AG04450 (cell line): ENCODE data around the gene UBE2D2. TPM values are rescaled to one million over a fixed set of nuclear protein-coding genes. Genes with fewer than 3 reads are reported as not detected.

Experiments used
- CTCF ChIA-PET: fragments of 300-600, 350-600 bp; formaldehyde crosslinking; extraction: SDS; loops from one replicate; lab custom pipeline; 2022; ENCODE audit warnings: antibody characterized with exemption, inconsistent platforms; lab: Charles Lee
- POLR2A ChIA-PET: fragments of 350-600 bp; formaldehyde crosslinking; extraction: SDS; loops from one replicate; lab custom pipeline; 2021; ENCODE audit warnings: antibody characterized with exemption, inconsistent platforms; lab: Yijun Ruan, JAX
- DNase-seq: peaks from one replicate; pipeline ENCODE4 v3.0.0-alpha.2; 2011; ENCODE audit warnings: low read depth, low spot score
- H3K27ac ChIP-seq: one replicate; pipeline ENCODE4 v1.5.1; 2012; ENCODE audit warnings: low read depth, low read length, control low read depth
- H3K27me3 ChIP-seq: one replicate; pipeline ENCODE4 v1.6.0; 2012; ENCODE audit warnings: low read length; ENCODE audit not compliant: control insufficient read depth, insufficient read depth
- H3K4me3 ChIP-seq: 2 replicates; pipeline ENCODE4 v1.5.1; 2011; ENCODE audit warnings: mild to moderate bottlenecking, low read depth, low read length, control low read depth
- H3K9me3 ChIP-seq: 2 replicates; pipeline ENCODE4 v1.5.1; 2012; ENCODE audit warnings: low read length; ENCODE audit not compliant: control insufficient read depth, insufficient read depth
- CTCF ChIP-seq: IDR thresholded peaks from 2 replicates; pipeline ENCODE4 v1.5.1; 2011; ENCODE audit warnings: low read depth, low read length, control low read depth, inconsistent platforms
- polyA plus RNA-seq: library from polyadenylated mRNA; depleted of rRNA; stranded (reverse); fragments of >200 nt; gene quantifications from 2 replicates; pipeline ENCODE4 v1.2.3, GENCODE V29; 2011; rRNA removed
- small RNA-seq: library from RNA; depleted of rRNA; stranded (forward); fragments of <200 nt; gene quantifications from one replicate; pipeline ENCODE3, GENCODE V24; 2012; ENCODE audit warnings: low read depth; ENCODE audit not compliant: insufficient read length

The UBE2D2 gene
- polyA plus RNA-seq, 1 experiment: 60.9 TPM

GRCh38 chr5:139675825-139676224 is 114.7 kb downstream of the UBE2D2 start:
- CTCF ChIA-PET: no interaction called here
- Histone ChIP-seq H3K9me3 (no peaks in the 10 kb centered on the region), H3K27ac (no peak overlapping the region), H3K4me3 (no peak overlapping the region), H3K27me3 (no peaks in the 10 kb centered on the region)
- DNase-seq: no peak
- no peak for TF ChIP-seq CTCF
- POLR2A ChIA-PET: interaction anchor here (0.6 kb wide), 1 partner anchor 21 kb away, joined by 3 read pairs; no protein-coding TSS in a partner anchor

- Histone ChIP-seq H3K4me3 (no peak overlapping the region), H3K27me3 (no peaks in the 10 kb centered on the region), H3K9me3 (no peaks in the 10 kb centered on the region), H3K27ac (no peak overlapping the region)
- TF ChIP-seq CTCF: no peak
- CTCF ChIA-PET: interaction anchor here (1.1 kb wide), 1 partner anchor 254 kb away, joined by 3 read pairs; no protein-coding TSS in a partner anchor
- no peak for DNase-seq
- POLR2A ChIA-PET: interaction anchor here (1.2 to 1.5 kb wide), 2 partner anchors 15 to 41 kb away, joined by 3 to 4 read pairs; no protein-coding TSS in a partner anchor
Observed at GRCh38 chr5:139676406-139676805, 115.3 kb downstream of the UBE2D2 start.

- Histone ChIP-seq H3K4me3 (no peak overlapping the region), H3K27ac (no peak overlapping the region), H3K9me3 (no peaks in the 10 kb centered on the region), H3K27me3 (no peaks in the 10 kb centered on the region)
- ChIA-PET CTCF (interaction anchor here (0.9 to 1.4 kb wide), 4 partner anchors 8 to 255 kb away, joined by 3 to 4 read pairs (median 4); no protein-coding TSS in a partner anchor), POLR2A (interaction anchor here (1.2 to 1.5 kb wide), 2 partner anchors 16 to 42 kb away, joined by 3 to 4 read pairs; no protein-coding TSS in a partner anchor)
- no peak for TF ChIP-seq CTCF
- DNase-seq: no peak
Observed at GRCh38 chr5:139676951-139677735, 116.0 kb downstream of the UBE2D2 start.

Small RNAs within 50 kb of the gene (small RNA-seq; reads per million reads assigned to genes)
- gene RF00019: not detected

Other genes starting within 250 kb of the UBE2D2 start
- gene PAIP2, start 219.5 kb upstream of the UBE2D2 start, polyA plus RNA-seq: 76.3 and 113 TPM in 2 replicates
- gene SLC23A1, start 178.0 kb upstream of the UBE2D2 start, polyA plus RNA-seq: 0.10 TPM in 1 of 2 replicates, not detected in the other
- gene MZB1, start 171.4 kb upstream of the UBE2D2 start, polyA plus RNA-seq: not detected in 2 replicates
- 0.19 and 0.25 TPM in 2 replicates for gene PROB1, start 166.2 kb upstream of the UBE2D2 start, polyA plus RNA-seq
- gene SPATA24, start 157.2 kb upstream of the UBE2D2 start, polyA plus RNA-seq: 3.5 and 3.9 TPM in 2 replicates
- gene DNAJC18, start 121.8 kb upstream of the UBE2D2 start, polyA plus RNA-seq: 12.7 and 17.7 TPM in 2 replicates
- 0.82 and 1.1 TPM in 2 replicates for gene ECSCR, start 98.6 kb upstream of the UBE2D2 start, polyA plus RNA-seq
- gene SMIM33, start 90.3 kb upstream of the UBE2D2 start, polyA plus RNA-seq: not detected in 2 replicates
- gene STING1, start 78.6 kb upstream of the UBE2D2 start, polyA plus RNA-seq: 50.6 and 66.9 TPM in 2 replicates
- 21.3 and 21.5 TPM in 2 replicates for gene CXXC5, start 87.0 kb downstream of the UBE2D2 start, polyA plus RNA-seq
- 0.05 TPM in 1 of 2 replicates, not detected in the other for gene PSD2, start 234.5 kb downstream of the UBE2D2 start, polyA plus RNA-seq